ENCODE measurements around the gene THBS2. TPM values are rescaled to one million over a fixed set of nuclear protein-coding genes. Genes with fewer than 3 reads are reported as not detected.
"Not testable (repeated sequence)": the region's sequence is repeated elsewhere in the genome, so short reads cannot be mapped to it uniquely, and the experiment has no call there.

Gene THBS2
- total and polyA plus RNA-seq, 2 donors, result 2.6 to 4.2 TPM

DNA sequence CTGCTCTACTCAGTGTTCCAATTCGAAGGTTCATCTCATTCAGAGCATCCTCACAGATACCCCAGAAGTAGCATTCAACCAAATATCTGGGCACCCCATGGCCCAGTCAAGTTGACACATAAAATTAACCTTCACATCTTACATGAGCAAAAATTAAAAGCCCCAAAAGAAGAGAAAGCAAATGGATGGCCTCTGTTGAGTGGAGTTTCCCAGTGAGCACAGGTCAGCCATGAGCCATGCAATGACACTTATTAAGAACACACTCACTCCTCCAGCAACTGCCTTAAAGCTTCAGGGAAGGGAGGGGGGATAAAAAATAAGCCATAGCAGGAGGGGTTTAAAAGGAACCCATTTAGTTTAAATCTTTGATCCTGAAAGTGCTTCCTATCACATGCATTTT lies 14.6 kb upstream of the THBS2 start:
- peaks cover 0 to 3% of the 10 kb centered on the region in 2 donors for H3K4me1 ChIP-seq (ENCODE audit: control insufficient read depth in 2 of 2, insufficient read depth in 2 of 2, low read length in 2 of 2)
- H3K4me3 ChIP-seq (ENCODE audit: low read length in 2 of 2), result no peak overlapping the region
- H3K27ac ChIP-seq (ENCODE audit: low read depth in 1 of 2, low read length in 1 of 2), result no peak overlapping the region
- 79% methylated on average over 1 of the region's 1 CpG for WGBS
- no peaks in the 10 kb centered on the region for H3K27me3 ChIP-seq (ENCODE audit: control insufficient read depth in 2 of 2, insufficient read depth in 1 of 2, low read length in 1 of 2)
- no peak for DNase-seq (ENCODE audit: low read depth in 6 of 9, low spot score in 9 of 9)
- no peaks in the 10 kb centered on the region for H3K36me3 ChIP-seq (ENCODE audit: control insufficient read depth in 2 of 2, insufficient read depth in 2 of 2, low read length in 1 of 2)
- no peaks in the 10 kb centered on the region for H3K9me3 ChIP-seq (ENCODE audit: control insufficient read depth in 2 of 2, insufficient read depth in 1 of 2, low read length in 1 of 2)

DNA sequence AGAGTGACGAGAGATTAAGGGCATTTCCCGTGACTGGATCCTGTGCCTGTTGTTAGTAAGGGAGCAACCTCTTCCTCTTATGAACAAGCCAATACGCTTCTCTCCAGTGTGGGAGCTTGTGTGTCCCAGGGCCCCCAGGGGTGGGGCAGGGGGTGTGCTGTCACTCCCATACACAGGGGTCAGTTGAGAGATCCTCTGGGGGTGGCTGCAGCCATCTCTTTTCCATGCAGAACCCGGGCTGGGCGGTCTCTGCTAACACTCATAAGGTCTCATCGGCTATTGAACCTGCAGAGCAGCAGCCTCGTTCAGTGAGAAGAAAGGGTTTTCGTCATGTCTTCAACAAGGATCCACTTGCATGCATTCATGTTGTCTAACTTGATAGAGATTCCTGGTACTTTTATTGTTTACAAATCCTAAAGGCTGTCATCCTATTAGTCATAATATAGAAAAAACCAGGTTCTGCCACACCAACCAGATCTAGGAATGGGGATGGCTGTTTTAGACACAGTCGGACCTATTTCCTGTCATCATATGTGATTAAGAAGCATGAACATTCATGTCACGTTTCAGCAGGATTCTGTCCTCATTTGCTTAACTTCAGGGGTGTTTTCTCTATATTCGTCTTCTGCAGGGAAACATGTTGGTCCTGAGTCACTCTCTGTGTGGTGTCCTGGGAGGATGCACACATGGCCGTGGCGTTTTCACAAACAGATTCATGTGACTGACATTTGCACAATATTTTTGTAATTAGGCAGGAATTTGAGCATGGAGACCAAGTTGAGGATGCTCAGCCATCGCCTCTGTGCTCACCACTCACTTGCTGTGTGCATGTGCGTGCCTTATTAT lies 13.3 kb upstream of the THBS2 start:
- Histone ChIP-seq H3K9me3 (ENCODE audit: control insufficient read depth in 2 of 2, insufficient read depth in 1 of 2, low read length in 1 of 2) (no peaks in the 10 kb centered on the region), H3K27ac (ENCODE audit: low read depth in 1 of 2, low read length in 1 of 2) (no peak overlapping the region)
- WGBS, result 94% methylated on average over 15 of the region's 15 CpGs

DNA sequence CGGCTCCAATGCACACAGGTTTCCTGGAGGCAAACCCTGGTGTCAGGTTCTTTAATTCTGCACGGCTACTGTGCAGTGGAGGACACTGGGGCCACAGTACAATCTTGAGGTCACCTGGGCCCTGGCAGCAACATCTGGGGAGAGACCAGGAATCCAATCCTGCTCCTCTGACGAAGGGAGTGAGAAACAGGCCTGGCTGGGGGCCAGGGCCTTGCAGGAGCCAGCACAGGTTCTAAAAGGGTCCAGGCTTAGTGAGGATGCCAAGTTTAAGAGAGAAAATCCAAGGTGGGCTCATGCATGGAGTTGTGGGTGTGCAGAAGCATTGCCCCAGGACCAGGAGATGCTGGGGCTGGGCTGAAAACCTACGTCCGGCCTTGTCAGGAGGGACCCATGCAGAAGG lies 12.6 kb upstream of the THBS2 start:
- H3K4me3 ChIP-seq (ENCODE audit: low read length in 2 of 2), result no peak overlapping the region
- WGBS, result 90% methylated on average over 5 of the region's 5 CpGs
- H3K27ac ChIP-seq (ENCODE audit: low read depth in 1 of 2, low read length in 1 of 2), result no peak overlapping the region
- H3K27me3 ChIP-seq (ENCODE audit: control insufficient read depth in 2 of 2, insufficient read depth in 1 of 2, low read length in 1 of 2), result no peaks in the 10 kb centered on the region
- no peaks in the 10 kb centered on the region for H3K36me3 ChIP-seq (ENCODE audit: control insufficient read depth in 2 of 2, insufficient read depth in 2 of 2, low read length in 1 of 2)
- H3K9me3 ChIP-seq (ENCODE audit: control insufficient read depth in 2 of 2, insufficient read depth in 1 of 2, low read length in 1 of 2), result no peaks in the 10 kb centered on the region
- H3K4me1 ChIP-seq (ENCODE audit: control insufficient read depth in 2 of 2, insufficient read depth in 2 of 2, low read length in 2 of 2), result peaks cover 0 to 3% of the 10 kb centered on the region in 2 donors
- no peak for DNase-seq (ENCODE audit: low read depth in 6 of 9, low spot score in 9 of 9)

More for the DNA sequence above, 13.3 kb upstream of the THBS2 start:
- DNase-seq (ENCODE audit: low read depth in 6 of 9, low spot score in 9 of 9), result no peak
- H3K4me1 ChIP-seq (ENCODE audit: control insufficient read depth in 2 of 2, insufficient read depth in 2 of 2, low read length in 2 of 2), result peaks cover 0 to 3% of the 10 kb centered on the region in 2 donors
- H3K4me3 ChIP-seq (ENCODE audit: low read length in 2 of 2), result no peak overlapping the region
- H3K36me3 ChIP-seq (ENCODE audit: control insufficient read depth in 2 of 2, insufficient read depth in 2 of 2, low read length in 1 of 2), result no peaks in the 10 kb centered on the region
- no peaks in the 10 kb centered on the region for H3K27me3 ChIP-seq (ENCODE audit: control insufficient read depth in 2 of 2, insufficient read depth in 1 of 2, low read length in 1 of 2)

DNA sequence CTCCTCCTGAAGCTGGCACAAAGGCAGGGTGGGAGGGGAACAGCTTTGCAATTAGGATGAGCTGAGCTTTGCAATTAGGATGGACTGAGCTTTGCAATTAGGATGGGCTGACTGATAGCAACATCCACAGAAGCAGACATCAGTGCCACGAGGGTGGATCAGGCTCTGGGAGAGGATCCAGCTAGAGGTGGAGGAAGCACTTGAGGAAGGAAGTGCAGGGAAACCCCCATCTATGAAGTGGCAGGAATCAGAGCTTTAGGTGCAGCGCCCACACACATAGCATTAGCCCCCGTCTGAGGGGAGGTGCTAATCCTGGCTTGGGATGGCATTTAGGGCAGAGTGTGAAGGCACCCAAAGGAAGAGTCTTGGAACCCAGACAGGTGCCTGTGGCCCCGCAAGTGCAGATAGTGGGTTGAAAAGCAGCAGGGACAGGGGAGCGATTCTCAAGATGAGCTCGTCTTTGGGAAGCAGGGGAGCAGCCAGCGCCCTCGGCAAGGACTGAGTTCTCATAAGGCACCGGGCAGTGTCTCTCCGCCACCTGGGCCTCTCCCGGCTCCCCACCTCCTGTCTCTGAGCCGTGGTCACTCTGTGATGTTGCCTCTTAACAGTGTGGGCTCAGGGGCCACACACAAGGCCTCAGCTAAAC lies 12.0 kb upstream of the THBS2 start:
- Histone ChIP-seq H3K9me3 (ENCODE audit: control insufficient read depth in 2 of 2, insufficient read depth in 1 of 2, low read length in 1 of 2) (no peaks in the 10 kb centered on the region), H3K27ac (ENCODE audit: low read depth in 1 of 2, low read length in 1 of 2) (no peak overlapping the region), H3K4me3 (ENCODE audit: low read length in 2 of 2) (no peak overlapping the region), H3K27me3 (ENCODE audit: control insufficient read depth in 2 of 2, insufficient read depth in 1 of 2, low read length in 1 of 2) (no peaks in the 10 kb centered on the region), H3K4me1 (ENCODE audit: control insufficient read depth in 2 of 2, insufficient read depth in 2 of 2, low read length in 2 of 2) (peaks cover 0 to 3% of the 10 kb centered on the region in 2 donors), H3K36me3 (ENCODE audit: control insufficient read depth in 2 of 2, insufficient read depth in 2 of 2, low read length in 1 of 2) (no peaks in the 10 kb centered on the region)
- no peak for DNase-seq (ENCODE audit: low read depth in 6 of 9, low spot score in 9 of 9)
- 82% methylated on average over 12 of the region's 12 CpGs for WGBS

DNA sequence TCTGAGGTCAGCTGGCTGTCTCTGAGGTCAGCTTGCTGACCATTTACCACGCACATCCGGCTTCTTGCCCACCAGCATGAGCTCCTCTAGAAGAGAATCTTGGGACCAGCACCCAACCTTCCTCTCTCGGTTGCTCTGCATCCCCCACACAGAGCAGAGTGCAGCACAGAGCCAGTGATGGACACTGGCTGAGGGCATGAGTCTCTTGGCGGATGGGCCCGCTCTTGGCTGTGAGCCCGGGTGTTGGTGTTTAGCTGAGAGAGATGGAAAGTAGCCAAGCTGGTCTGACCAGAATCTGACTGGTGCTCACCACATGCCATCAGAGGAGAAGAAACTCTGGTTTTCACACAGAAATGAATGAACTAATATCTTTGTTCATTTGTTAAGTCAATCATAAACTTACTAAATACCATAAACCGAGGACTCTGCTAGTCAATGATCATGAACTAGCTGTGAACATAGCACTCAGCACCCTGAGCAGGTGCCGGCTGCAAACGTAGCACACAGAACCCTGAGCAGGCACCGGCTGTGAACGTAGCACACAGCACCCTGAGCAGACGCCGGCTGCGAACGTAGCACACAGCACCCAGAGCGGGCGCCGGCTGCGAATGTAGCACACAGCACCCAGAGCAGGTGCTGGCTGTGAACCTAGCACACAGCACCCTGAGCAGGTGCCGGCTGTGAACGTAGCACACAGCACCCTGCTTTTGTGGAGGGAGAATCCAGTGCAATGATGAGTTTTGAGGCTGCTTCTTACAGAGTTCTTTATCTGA lies 10.4 kb upstream of the THBS2 start:
- no peaks in the 10 kb centered on the region for H3K27me3 ChIP-seq (ENCODE audit: control insufficient read depth in 2 of 2, insufficient read depth in 1 of 2, low read length in 1 of 2)
- DNase-seq (ENCODE audit: low read depth in 6 of 9, low spot score in 9 of 9), result no peak
- H3K4me3 ChIP-seq (ENCODE audit: low read length in 2 of 2), result no peak overlapping the region
- no peaks in the 10 kb centered on the region for H3K9me3 ChIP-seq (ENCODE audit: control insufficient read depth in 2 of 2, insufficient read depth in 1 of 2, low read length in 1 of 2)
- H3K36me3 ChIP-seq (ENCODE audit: control insufficient read depth in 2 of 2, insufficient read depth in 2 of 2, low read length in 1 of 2), result no peaks in the 10 kb centered on the region
- WGBS, result 94% methylated on average over 21 of the region's 21 CpGs
- H3K4me1 ChIP-seq (ENCODE audit: control insufficient read depth in 2 of 2, insufficient read depth in 2 of 2, low read length in 2 of 2), result peaks cover 0 to under 1% of the 10 kb centered on the region in 2 donors
- no peak overlapping the region for H3K27ac ChIP-seq (ENCODE audit: low read depth in 1 of 2, low read length in 1 of 2)

DNA sequence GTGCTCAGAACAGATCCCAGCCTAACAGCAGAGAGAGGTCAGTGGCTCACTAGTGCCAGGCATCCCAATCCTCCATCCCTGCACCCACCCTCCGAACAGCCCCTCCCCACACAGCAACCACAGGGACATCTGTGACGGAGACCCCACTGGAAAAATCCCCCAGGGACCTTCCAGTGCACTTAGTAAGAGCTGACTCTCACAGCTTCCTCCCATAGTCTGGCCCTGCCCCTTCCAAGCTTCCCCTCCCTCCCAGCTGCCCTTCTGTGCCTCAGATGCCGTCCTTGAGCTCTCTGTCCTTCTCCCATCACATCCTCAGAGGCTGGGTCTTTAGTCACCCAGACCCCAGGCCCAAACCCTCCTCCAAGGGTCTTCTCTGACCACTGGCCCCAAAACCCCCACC lies 9.7 kb upstream of the THBS2 start:
- no peak overlapping the region for H3K27ac ChIP-seq (ENCODE audit: low read depth in 1 of 2, low read length in 1 of 2)
- no peaks in the 10 kb centered on the region for H3K9me3 ChIP-seq (ENCODE audit: control insufficient read depth in 2 of 2, insufficient read depth in 1 of 2, low read length in 1 of 2)
- H3K4me3 ChIP-seq (ENCODE audit: low read length in 2 of 2), result no peak overlapping the region
- H3K36me3 ChIP-seq (ENCODE audit: control insufficient read depth in 2 of 2, insufficient read depth in 2 of 2, low read length in 1 of 2), result no peaks in the 10 kb centered on the region
- DNase-seq (ENCODE audit: low read depth in 6 of 9, low spot score in 9 of 9), result no peak
- WGBS, result 59% methylated on average over 3 of the region's 3 CpGs
- no peaks in the 10 kb centered on the region for H3K4me1 ChIP-seq (ENCODE audit: control insufficient read depth in 2 of 2, insufficient read depth in 2 of 2, low read length in 2 of 2)
- H3K27me3 ChIP-seq (ENCODE audit: control insufficient read depth in 2 of 2, insufficient read depth in 1 of 2, low read length in 1 of 2), result no peaks in the 10 kb centered on the region

DNA sequence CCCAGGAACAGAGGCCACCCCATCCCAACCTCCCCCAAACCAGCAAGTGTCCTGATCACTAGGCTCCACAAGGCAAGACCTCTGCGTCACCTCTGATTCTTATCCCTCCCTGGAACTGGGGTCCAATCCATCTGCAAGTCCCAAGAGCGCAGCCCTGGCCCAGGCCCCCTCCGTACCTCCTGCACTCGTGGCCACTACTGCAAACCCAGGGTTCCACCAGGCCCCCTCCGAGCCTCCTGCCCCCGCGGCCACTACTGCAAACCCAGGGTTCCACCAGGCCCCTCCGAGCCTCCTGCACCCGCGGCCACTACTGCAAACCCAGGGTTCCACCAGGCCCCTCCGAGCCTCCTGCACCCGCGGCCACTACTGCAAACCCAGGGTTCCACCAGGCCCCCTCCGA lies 9.0 kb upstream of the THBS2 start:
- not testable (repeated sequence) for H3K27ac ChIP-seq (ENCODE audit: low read depth in 1 of 2, low read length in 1 of 2); H3K9me3 ChIP-seq (ENCODE audit: control insufficient read depth in 2 of 2, insufficient read depth in 1 of 2, low read length in 1 of 2); H3K4me3 ChIP-seq (ENCODE audit: low read length in 2 of 2); DNase-seq (ENCODE audit: low read depth in 6 of 9, low spot score in 9 of 9); H3K27me3 ChIP-seq (ENCODE audit: control insufficient read depth in 2 of 2, insufficient read depth in 1 of 2, low read length in 1 of 2); H3K36me3 ChIP-seq (ENCODE audit: control insufficient read depth in 2 of 2, insufficient read depth in 2 of 2, low read length in 1 of 2); H3K4me1 ChIP-seq (ENCODE audit: control insufficient read depth in 2 of 2, insufficient read depth in 2 of 2, low read length in 2 of 2)
- 97% methylated on average over 14 of the region's 14 CpGs for WGBS

DNA sequence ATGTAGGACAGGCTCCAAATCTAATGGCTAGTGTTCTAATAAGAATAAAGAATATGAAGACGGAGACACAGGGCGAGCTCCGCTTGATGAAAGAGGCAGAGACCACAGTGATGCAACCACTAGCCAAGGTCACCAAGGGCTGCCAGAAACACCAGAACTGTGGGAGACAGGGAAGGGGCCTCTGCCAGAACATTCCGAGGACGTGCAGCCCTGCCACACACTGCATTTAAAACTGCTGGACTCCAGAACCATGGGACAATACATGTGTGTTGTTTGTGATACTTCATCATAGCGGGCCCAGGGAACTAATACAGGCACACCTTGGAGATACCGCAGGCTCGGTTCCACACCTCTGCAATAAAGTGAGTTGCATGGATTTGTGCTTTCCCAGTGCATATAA lies 2.9 kb upstream of the THBS2 start:
- H3K4me3 ChIP-seq (ENCODE audit: low read length in 2 of 2), result no peak overlapping the region
- no peaks in the 10 kb centered on the region for H3K4me1 ChIP-seq (ENCODE audit: control insufficient read depth in 2 of 2, insufficient read depth in 2 of 2, low read length in 2 of 2)
- peaks cover 15 to 42% of the 10 kb centered on the region in 2 donors for H3K27me3 ChIP-seq (ENCODE audit: control insufficient read depth in 2 of 2, insufficient read depth in 1 of 2, low read length in 1 of 2)
- H3K27ac ChIP-seq (ENCODE audit: low read depth in 1 of 2, low read length in 1 of 2), result no peak overlapping the region
- 97% methylated on average over 8 of the region's 8 CpGs for whole genome bisulfite sequencing
- no peaks in the 10 kb centered on the region for H3K36me3 ChIP-seq (ENCODE audit: control insufficient read depth in 2 of 2, insufficient read depth in 2 of 2, low read length in 1 of 2)
- no peaks in the 10 kb centered on the region for H3K9me3 ChIP-seq (ENCODE audit: control insufficient read depth in 2 of 2, insufficient read depth in 1 of 2, low read length in 1 of 2)
- DNase-seq (ENCODE audit: low read depth in 6 of 9, low spot score in 9 of 9), result no peak

DNA sequence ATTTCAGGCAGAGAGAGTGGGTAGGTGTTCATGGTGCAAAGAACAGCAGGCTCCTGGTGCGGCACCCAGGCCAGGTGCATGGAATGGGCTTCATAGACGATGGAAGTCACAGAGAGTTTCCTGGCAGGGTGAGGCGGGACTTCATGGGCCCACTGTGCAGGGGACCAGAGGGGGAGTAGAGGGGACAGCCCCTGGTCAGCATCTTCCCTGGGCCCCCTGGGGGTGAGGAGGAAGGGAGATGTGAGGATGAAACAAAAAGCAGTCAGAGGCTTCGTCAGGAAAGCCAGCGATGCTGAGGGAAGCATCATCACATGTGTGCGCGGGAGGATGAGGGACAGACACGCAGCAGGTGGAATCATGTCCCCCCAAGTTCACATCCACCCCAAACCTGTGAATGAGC lies 2.4 kb upstream of the THBS2 start:
- WGBS, result 94% methylated on average over 8 of the region's 8 CpGs
- no peak for DNase-seq (ENCODE audit: low read depth in 6 of 9, low spot score in 9 of 9)
- Histone ChIP-seq H3K27ac (ENCODE audit: low read depth in 1 of 2, low read length in 1 of 2) (no peak overlapping the region), H3K36me3 (ENCODE audit: control insufficient read depth in 2 of 2, insufficient read depth in 2 of 2, low read length in 1 of 2) (no peaks in the 10 kb centered on the region), H3K4me3 (ENCODE audit: low read length in 2 of 2) (no peak overlapping the region), H3K9me3 (ENCODE audit: control insufficient read depth in 2 of 2, insufficient read depth in 1 of 2, low read length in 1 of 2) (no peaks in the 10 kb centered on the region), H3K4me1 (ENCODE audit: control insufficient read depth in 2 of 2, insufficient read depth in 2 of 2, low read length in 2 of 2) (no peaks in the 10 kb centered on the region), H3K27me3 (ENCODE audit: control insufficient read depth in 2 of 2, insufficient read depth in 1 of 2, low read length in 1 of 2) (peaks cover 15 to 46% of the 10 kb centered on the region in 2 donors)
